Neural cell (in vitro differentiated cells): ENCODE data around the gene RAP1GDS1. TPM values are rescaled to one million over a fixed set of nuclear protein-coding genes. Genes with fewer than 3 reads are reported as not detected.

Source experiments
- H2AFZ ChIP-seq: fragments of 200-600, 300-800 bp; sonication (generic), shearing (Covaris generic); 2 replicates; pipeline ENCODE4 v1.6.0; 2014; ENCODE audit warnings: low read depth, mild to moderate bottlenecking, antibody characterized with exemption, low read length, moderate library complexity
- H3F3A ChIP-seq: fragments of 200-600 bp; shearing (Covaris generic); 2 replicates; pipeline ENCODE4 v1.6.1; 2016; ENCODE audit warnings: mild to moderate bottlenecking, moderate library complexity, mixed read lengths, antibody characterized with exemption, low read length; ENCODE audit not compliant: insufficient read depth, poor library complexity, severe bottlenecking
- H3K27ac ChIP-seq: fragments of 200-600, 300-800 bp; sonication (generic), shearing (Covaris generic); 2 replicates; pipeline ENCODE4 v1.5.1; 2014; ENCODE audit warnings: mild to moderate bottlenecking, low read length, moderate library complexity
- H3K27me3 ChIP-seq: fragments of 300-800, 200-600 bp; sonication (generic), shearing (Covaris generic); 2 replicates; pipeline ENCODE4 v1.6.0; 2014; ENCODE audit warnings: mild to moderate bottlenecking, low read depth, low read length, moderate library complexity; ENCODE audit not compliant: insufficient read depth
- H3K36me3 ChIP-seq: fragments of 300-800, 200-600 bp; sonication (generic), shearing (Covaris generic); 2 replicates; pipeline ENCODE4 v1.5.1; 2014; ENCODE audit warnings: mild to moderate bottlenecking, antibody characterized with exemption, low read length, moderate library complexity; ENCODE audit not compliant: insufficient read depth
- H3K4me2 ChIP-seq: fragments of 300-800, 200-600 bp; sonication (generic), shearing (Covaris generic); 2 replicates; pipeline ENCODE4 v1.6.0; 2014; ENCODE audit warnings: mild to moderate bottlenecking, low read length
- H3K4me3 ChIP-seq: fragments of 300-800, 200-600 bp; sonication (generic), shearing (Covaris generic); 2 replicates; pipeline ENCODE4 v1.5.1; 2014; ENCODE audit warnings: mild to moderate bottlenecking, low read length, moderate library complexity
- H3K79me2 ChIP-seq: fragments of 200-600 bp; shearing (Covaris generic); replicated peaks from 2 replicates; pipeline ENCODE4 v1.6.0; 2014; ENCODE audit warnings: mild to moderate bottlenecking, low read length, moderate library complexity; ENCODE audit not compliant: insufficient read depth
- H3K9ac ChIP-seq: fragments of 300-800, 200-600 bp; sonication (generic), shearing (Covaris generic); 2 replicates; pipeline ENCODE4 v1.6.1; 2016; ENCODE audit warnings: mild to moderate bottlenecking, low read length, mixed read lengths
- H3K9me2 ChIP-seq: fragments of 200-600 bp; shearing (Covaris generic); 2 replicates; pipeline ENCODE4 v1.6.1; 2016; ENCODE audit warnings: mild to moderate bottlenecking, low read length, mixed read lengths; ENCODE audit not compliant: insufficient read depth
- H3K9me3 ChIP-seq: fragments of 200-600, 300-800 bp; sonication (generic), shearing (Covaris generic); 2 replicates; pipeline ENCODE4 v1.6.1; 2016; ENCODE audit warnings: mild to moderate bottlenecking, mixed run types, low read length, moderate library complexity, mixed read lengths
- H4K20me1 ChIP-seq: fragments of 200-600 bp; shearing (Covaris generic); 2 replicates; pipeline ENCODE4 v1.6.1; 2016; ENCODE audit warnings: mild to moderate bottlenecking, mixed run types; ENCODE audit not compliant: insufficient read depth
- EP300 ChIP-seq: fragments of 450-650 bp; conservative IDR thresholded peaks from 2 replicates; pipeline ENCODE4 v1.6.1; 2014; ENCODE audit warnings: antibody characterized with exemption, mild to moderate bottlenecking, moderate library complexity; ENCODE audit not compliant: poor library complexity, severe bottlenecking
- EZH2 ChIP-seq: fragments of 200-600, 300-800 bp; shearing (Covaris generic), sonication (generic); IDR thresholded peaks from 2 replicates; pipeline ENCODE4 v1.6.1; 2014; ENCODE audit warnings: antibody characterized with exemption, low read length, borderline replicate concordance, mild to moderate bottlenecking; ENCODE audit not compliant: insufficient read depth, poor library complexity, severe bottlenecking
- MXI1 ChIP-seq: fragments of 450-650 bp; conservative IDR thresholded peaks from 2 replicates; pipeline ENCODE4 v1.6.1; 2014; ENCODE audit warnings: antibody characterized with exemption, mild to moderate bottlenecking; ENCODE audit not compliant: poor library complexity, severe bottlenecking
- POLR2AphosphoS5 ChIP-seq: IDR thresholded peaks from 2 replicates; pipeline ENCODE4 v1.6.1; 2012
- RAD21 ChIP-seq: fragments of 450-650 bp; conservative IDR thresholded peaks from 2 replicates; pipeline ENCODE4 v1.6.1; 2014; ENCODE audit warnings: antibody characterized with exemption, mild to moderate bottlenecking, moderate library complexity
- SMC3 ChIP-seq: fragments of 450-650 bp; conservative IDR thresholded peaks from 2 replicates; pipeline ENCODE4 v1.6.1; 2014; ENCODE audit warnings: antibody characterized with exemption, mild to moderate bottlenecking, moderate library complexity; ENCODE audit not compliant: poor library complexity
- TAF1 ChIP-seq: IDR thresholded peaks from 2 replicates; pipeline ENCODE4 v1.6.1; 2012; ENCODE audit warnings: low read depth
- polyA plus RNA-seq: library from polyadenylated mRNA; depleted of rRNA; stranded (reverse); fragments of >200 nt; gene quantifications from 2 replicates; pipeline ENCODE4 v1.2.3, GENCODE V29; 2014
- TF ChIP-seq, protein P1 (sequence below): IDR thresholded peaks from 2 replicates; pipeline ENCODE4 v1.6.1; 2012; ENCODE audit warnings: borderline replicate concordance
- TF ChIP-seq, protein P2 (sequence below): fragments of 450-650 bp; IDR thresholded peaks from 2 replicates; pipeline ENCODE4 v1.5.1; 2014; ENCODE audit warnings: antibody characterized with exemption, mild to moderate bottlenecking, moderate library complexity; ENCODE audit not compliant: poor library complexity, severe bottlenecking

Gene RAP1GDS1
- polyA plus RNA-seq, 1 donor from 2014 or later: 41.1 TPM

DNA sequence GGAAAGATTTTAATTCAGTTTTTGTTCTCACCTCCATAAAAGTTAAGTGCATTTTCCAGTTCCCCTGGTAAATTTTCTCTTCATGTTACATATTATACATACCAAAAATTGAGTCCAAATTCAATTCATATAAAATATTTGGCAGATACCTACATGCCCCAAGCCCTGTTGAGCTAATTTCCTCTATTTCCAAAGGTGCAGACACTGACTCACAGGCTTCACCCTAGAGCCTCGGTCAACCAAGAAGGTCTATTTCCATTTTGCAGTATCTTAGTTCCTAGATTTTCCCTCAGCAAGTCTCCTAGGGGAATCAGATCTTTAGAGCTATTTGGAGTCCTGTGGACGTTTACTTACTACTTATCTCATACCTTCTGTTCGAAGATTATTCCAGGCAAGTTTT, 222.8 kb downstream of the RAP1GDS1 start:
- Histone ChIP-seq H3K27me3 (no peaks in the 10 kb centered on the region), H2AFZ (no peak overlapping the region), H3K4me3 (no peak overlapping the region), H3F3A (no peaks in the 10 kb centered on the region), H4K20me1 (no peaks in the 10 kb centered on the region), H3K4me2 (no peak overlapping the region), H3K79me2 (no peaks in the 10 kb centered on the region), H3K9me2 (no peaks in the 10 kb centered on the region), H3K9ac (no peak overlapping the region), H3K36me3 (no peaks in the 10 kb centered on the region), H3K27ac (no peak overlapping the region), H3K9me3 (no peaks in the 10 kb centered on the region)
- TF ChIP-seq, protein P1, sequence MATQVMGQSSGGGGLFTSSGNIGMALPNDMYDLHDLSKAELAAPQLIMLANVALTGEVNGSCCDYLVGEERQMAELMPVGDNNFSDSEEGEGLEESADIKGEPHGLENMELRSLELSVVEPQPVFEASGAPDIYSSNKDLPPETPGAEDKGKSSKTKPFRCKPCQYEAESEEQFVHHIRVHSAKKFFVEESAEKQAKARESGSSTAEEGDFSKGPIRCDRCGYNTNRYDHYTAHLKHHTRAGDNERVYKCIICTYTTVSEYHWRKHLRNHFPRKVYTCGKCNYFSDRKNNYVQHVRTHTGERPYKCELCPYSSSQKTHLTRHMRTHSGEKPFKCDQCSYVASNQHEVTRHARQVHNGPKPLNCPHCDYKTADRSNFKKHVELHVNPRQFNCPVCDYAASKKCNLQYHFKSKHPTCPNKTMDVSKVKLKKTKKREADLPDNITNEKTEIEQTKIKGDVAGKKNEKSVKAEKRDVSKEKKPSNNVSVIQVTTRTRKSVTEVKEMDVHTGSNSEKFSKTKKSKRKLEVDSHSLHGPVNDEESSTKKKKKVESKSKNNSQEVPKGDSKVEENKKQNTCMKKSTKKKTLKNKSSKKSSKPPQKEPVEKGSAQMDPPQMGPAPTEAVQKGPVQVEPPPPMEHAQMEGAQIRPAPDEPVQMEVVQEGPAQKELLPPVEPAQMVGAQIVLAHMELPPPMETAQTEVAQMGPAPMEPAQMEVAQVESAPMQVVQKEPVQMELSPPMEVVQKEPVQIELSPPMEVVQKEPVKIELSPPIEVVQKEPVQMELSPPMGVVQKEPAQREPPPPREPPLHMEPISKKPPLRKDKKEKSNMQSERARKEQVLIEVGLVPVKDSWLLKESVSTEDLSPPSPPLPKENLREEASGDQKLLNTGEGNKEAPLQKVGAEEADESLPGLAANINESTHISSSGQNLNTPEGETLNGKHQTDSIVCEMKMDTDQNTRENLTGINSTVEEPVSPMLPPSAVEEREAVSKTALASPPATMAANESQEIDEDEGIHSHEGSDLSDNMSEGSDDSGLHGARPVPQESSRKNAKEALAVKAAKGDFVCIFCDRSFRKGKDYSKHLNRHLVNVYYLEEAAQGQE: no peak
- TF ChIP-seq EP300: no peak
- no peak for TF ChIP-seq MXI1
- no peak for TF ChIP-seq RAD21
- no peak for TF ChIP-seq SMC3
- TF ChIP-seq EZH2: no peak
- TF ChIP-seq, protein P2, sequence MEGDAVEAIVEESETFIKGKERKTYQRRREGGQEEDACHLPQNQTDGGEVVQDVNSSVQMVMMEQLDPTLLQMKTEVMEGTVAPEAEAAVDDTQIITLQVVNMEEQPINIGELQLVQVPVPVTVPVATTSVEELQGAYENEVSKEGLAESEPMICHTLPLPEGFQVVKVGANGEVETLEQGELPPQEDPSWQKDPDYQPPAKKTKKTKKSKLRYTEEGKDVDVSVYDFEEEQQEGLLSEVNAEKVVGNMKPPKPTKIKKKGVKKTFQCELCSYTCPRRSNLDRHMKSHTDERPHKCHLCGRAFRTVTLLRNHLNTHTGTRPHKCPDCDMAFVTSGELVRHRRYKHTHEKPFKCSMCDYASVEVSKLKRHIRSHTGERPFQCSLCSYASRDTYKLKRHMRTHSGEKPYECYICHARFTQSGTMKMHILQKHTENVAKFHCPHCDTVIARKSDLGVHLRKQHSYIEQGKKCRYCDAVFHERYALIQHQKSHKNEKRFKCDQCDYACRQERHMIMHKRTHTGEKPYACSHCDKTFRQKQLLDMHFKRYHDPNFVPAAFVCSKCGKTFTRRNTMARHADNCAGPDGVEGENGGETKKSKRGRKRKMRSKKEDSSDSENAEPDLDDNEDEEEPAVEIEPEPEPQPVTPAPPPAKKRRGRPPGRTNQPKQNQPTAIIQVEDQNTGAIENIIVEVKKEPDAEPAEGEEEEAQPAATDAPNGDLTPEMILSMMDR: no peak
- no peak for TF ChIP-seq TAF1
- TF ChIP-seq POLR2AphosphoS5: no peak

GRCh38 chr4:98485816-98486345, 224.7 kb downstream of the RAP1GDS1 start:
- Histone ChIP-seq H3F3A (no peaks in the 10 kb centered on the region), H3K36me3 (no peaks in the 10 kb centered on the region), H2AFZ (no peak overlapping the region), H3K9me2 (no peaks in the 10 kb centered on the region), H3K4me3 (no peak overlapping the region), H3K27me3 (no peaks in the 10 kb centered on the region), H3K9me3 (no peaks in the 10 kb centered on the region), H3K27ac (no peak overlapping the region), H3K9ac (no peak overlapping the region), H3K79me2 (no peaks in the 10 kb centered on the region), H3K4me2 (no peak overlapping the region), H4K20me1 (no peaks in the 10 kb centered on the region)
- TF ChIP-seq SMC3: no peak
- no peak for TF ChIP-seq RAD21
- TF ChIP-seq EP300: no peak
- no peak for TF ChIP-seq TAF1
- no peak for TF ChIP-seq EZH2
- TF ChIP-seq, protein P1: no peak
- TF ChIP-seq MXI1: no peak
- TF ChIP-seq, protein P2: no peak
- no peak for TF ChIP-seq POLR2AphosphoS5
